ENCODE results near the gene CCBE1.

The CCBE1 gene

DNA sequence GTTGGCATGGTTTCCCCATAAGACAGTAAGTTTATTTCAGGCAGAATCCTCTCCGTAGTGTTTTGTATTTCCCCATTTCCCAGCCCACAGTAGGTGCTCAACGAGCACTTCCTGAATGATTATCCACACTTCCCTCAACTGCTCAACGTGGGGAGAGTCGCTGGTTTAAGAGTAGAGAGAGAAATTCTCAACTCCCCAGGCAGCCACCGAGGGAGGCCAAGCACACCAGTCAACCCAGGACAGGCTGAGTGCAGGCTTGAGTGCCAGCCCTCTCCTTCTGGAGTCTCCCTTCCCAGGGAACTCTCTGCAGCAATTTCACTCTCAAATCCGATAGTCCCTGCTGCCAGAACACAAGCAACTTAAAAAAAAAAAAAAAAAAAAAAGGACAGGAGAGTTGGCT lies 246.2 kb downstream of the CCBE1 start:
- Histone ChIP-seq H3K9me3 (replicated peaks in 1 of 11) (peaks cover 0 to 12% (median 7%) of the 10 kb centered on the region in 11 experiments; a peak in 13 of 22 replicates), H3K27ac (no peak overlapping the region), H3K4me1 (no peaks in the 10 kb centered on the region), H3K4me2 (no peak overlapping the region), H3K9ac (no peak overlapping the region), H3K4me3 (no peak overlapping the region), H3K27me3 (no peaks in the 10 kb centered on the region), H4K20me1 (no peaks in the 10 kb centered on the region; a peak in 2 of 22 replicates), H3K36me3 (no peaks in the 10 kb centered on the region)
- no peak for TF ChIP-seq Cebpa-rat (IDR thresholded peaks at IDR 0.05)

DNA sequence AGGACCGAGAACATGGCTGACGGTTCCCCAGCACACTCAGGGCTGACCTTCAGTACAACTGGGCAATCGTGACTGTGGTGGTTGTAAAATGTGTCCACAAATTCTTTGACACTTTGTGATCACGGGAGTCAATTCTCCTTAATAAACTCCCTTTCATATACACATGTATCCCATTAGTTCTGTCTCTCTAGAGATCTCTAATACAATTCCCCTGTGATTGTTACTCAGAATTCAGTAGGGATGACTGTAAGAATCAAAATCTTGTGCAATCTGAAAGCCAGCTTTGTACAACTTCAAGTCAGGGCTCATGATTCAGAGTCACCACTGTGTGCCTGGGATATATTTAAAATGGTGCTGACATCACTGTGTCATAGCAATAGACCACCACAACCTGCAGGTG lies 248.7 kb downstream of the CCBE1 start:
- Histone ChIP-seq H3K27ac (no peak overlapping the region), H3K9me3 (replicated peaks in 1 of 11) (peaks cover 0 to 12% (median 7%) of the 10 kb centered on the region in 11 experiments; a peak in 13 of 22 replicates), H3K9ac (no peak overlapping the region), H3K36me3 (no peaks in the 10 kb centered on the region), H3K4me3 (no peak overlapping the region), H3K4me2 (no peak overlapping the region), H3K4me1 (no peaks in the 10 kb centered on the region), H3K27me3 (no peaks in the 10 kb centered on the region), H4K20me1 (no peaks in the 10 kb centered on the region)
- TF ChIP-seq Cebpa-rat (IDR thresholded peaks at IDR 0.05): no peak

DNA sequence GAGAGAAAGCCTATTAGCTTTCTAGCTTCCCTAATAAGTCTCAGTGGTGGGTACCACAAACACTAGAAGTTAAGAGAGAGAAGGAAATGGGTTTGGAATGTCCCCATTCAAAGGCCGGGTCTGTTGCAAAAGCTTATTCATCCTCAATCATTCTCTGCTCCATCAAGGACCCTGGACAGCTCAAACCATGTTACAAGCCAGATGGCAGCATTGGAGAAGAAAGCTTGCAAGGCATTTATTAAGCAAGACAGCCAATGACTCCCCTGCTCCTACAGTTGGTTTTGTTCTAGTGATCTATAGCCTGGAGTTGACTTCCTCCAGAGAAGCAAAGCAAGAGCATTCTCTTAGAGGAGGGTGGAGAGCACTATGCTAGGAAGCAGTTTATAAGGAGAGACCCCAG lies 251.2 kb downstream of the CCBE1 start:
- Histone ChIP-seq H3K9ac (no peak overlapping the region), H3K27ac (no peak overlapping the region), H3K4me3 (no peak overlapping the region), H3K36me3 (no peaks in the 10 kb centered on the region), H3K4me2 (no peak overlapping the region), H3K4me1 (peaks cover 0 to 4% (median 0%) of the 10 kb centered on the region in 10 experiments; a peak in 1 of 20 replicates), H4K20me1 (no peaks in the 10 kb centered on the region), H3K27me3 (no peaks in the 10 kb centered on the region), H3K9me3 (replicated peaks in 1 of 11) (peaks cover 0 to 12% (median 8%) of the 10 kb centered on the region in 11 experiments; a peak in 13 of 22 replicates)
- no peak for TF ChIP-seq Cebpa-rat (IDR thresholded peaks at IDR 0.05)

DNA sequence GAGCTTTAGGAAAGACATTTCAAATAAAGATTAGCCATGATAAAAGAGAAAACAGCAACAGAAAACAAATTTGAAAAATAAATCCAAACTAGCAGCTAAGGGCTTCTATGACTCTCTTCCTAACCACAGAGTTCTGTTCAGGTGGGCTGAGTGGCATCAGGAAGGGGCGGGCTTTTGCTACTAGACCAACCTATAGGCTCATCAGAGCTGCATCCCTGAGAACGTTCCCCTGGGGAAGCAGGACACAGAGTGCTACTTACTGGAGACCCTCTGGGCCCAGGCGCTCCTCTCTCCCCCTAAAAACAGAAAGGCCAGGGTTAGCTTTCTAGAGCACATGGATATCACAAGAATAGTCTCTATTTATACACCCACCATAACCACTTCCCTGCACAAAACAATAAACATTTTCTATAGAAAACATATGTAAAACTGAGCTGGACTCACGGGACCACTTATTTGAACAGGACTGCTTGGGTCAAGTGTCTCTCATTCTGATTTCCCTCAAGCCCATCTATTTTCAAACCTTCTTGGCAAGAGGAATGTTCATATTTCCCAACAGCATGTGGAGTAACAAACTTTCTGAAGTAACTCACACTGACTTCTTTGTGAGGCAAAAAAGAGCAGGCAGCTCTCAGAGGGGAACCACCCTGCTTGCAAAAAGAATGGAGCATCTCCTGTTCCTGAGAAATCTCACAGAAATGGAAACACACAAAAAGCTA lies 259.2 kb downstream of the CCBE1 start:
- H3K4me3 ChIP-seq: no peak overlapping the region
- H3K27me3 ChIP-seq: no peaks in the 10 kb centered on the region
- H3K36me3 ChIP-seq: no peaks in the 10 kb centered on the region
- H3K27ac ChIP-seq: no peak overlapping the region
- no peaks in the 10 kb centered on the region for H4K20me1 ChIP-seq
- peaks cover 0 to 6% (median 0%) of the 10 kb centered on the region in 11 experiments; a peak in 1 of 22 replicates for H3K9me3 ChIP-seq (replicated peaks in 1 of 11)
- no peak for TF ChIP-seq Cebpa-rat (IDR thresholded peaks at IDR 0.05)
- no peak overlapping the region for H3K9ac ChIP-seq
- H3K4me2 ChIP-seq: no peak overlapping the region
- H3K4me1 ChIP-seq: peaks cover 0 to 4% (median 0%) of the 10 kb centered on the region in 10 experiments; a peak in 1 of 20 replicates

DNA sequence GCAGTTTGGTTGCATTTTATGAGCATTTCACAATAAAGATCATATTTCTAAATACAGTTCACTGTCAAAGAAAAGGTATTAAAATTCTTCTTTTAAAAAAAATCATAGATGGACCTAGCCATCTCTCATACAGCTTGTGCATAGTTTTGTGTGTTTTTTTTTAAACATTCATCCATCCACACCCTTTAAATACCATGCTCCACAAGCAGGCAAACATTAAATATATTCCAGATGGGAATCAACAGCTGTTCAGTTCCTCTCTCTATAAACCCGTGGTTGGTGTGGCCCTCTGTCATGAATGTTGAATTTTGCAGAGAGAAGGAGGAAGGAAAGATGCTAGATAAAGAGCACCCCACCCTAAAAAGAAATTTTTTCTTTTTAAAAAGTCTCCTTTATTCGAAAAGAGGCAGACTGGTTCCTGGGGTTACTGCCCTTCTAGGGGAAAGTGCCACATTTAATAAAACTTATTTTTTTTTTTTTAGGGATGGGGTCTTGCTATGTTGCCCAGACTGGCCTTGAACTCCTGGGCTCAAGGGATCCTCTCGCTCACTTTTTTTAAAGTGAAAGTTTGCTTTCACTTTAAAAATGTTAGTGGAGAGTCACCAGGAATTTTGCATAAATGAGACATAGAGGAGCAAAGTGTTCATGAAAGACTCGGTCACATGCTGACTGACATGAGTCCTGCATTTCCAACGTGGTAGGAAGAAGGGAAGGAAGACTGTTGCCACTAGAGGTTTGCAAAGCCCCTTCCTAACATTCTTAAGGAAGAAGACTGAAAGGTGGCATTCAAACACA lies 264.2 kb downstream of the CCBE1 start:
- Histone ChIP-seq H3K4me3 (no peak overlapping the region), H3K27me3 (no peaks in the 10 kb centered on the region), H3K4me1 (no peaks in the 10 kb centered on the region), H3K9me3 (replicated peaks in 1 of 11) (no peaks in the 10 kb centered on the region), H3K9ac (no peak overlapping the region), H3K36me3 (no peaks in the 10 kb centered on the region), H3K4me2 (no peak overlapping the region), H3K27ac (no peak overlapping the region), H4K20me1 (no peaks in the 10 kb centered on the region)
- TF ChIP-seq Cebpa-rat (IDR thresholded peaks at IDR 0.05): no peak

DNA sequence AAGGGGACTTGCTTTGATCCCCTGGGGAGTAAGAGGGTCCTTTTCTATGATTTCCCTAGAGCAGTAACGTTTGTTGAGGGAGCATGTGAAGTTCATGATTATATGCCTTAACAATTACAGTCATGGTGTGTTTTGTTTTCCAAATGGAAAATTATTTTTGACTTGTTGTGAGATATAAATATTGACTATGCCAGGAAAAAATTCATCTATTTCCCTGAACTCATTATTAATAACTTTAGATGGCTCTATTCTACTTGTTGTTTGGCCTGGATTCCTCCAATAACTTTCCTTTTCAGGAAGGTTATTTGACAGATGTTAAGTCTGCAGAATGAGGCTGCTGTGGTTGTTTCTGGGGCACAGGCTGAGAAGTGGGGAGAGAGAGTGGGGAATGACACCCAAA lies 266.1 kb downstream of the CCBE1 start:
- TF ChIP-seq Cebpa-rat (IDR thresholded peaks at IDR 0.05): no peak
- Histone ChIP-seq H3K4me2 (no peak overlapping the region), H3K27ac (no peak overlapping the region), H3K9ac (no peak overlapping the region), H3K27me3 (no peaks in the 10 kb centered on the region), H3K9me3 (replicated peaks in 1 of 11) (no peaks in the 10 kb centered on the region), H4K20me1 (no peaks in the 10 kb centered on the region), H3K36me3 (no peaks in the 10 kb centered on the region), H3K4me3 (no peak overlapping the region), H3K4me1 (no peaks in the 10 kb centered on the region)

DNA sequence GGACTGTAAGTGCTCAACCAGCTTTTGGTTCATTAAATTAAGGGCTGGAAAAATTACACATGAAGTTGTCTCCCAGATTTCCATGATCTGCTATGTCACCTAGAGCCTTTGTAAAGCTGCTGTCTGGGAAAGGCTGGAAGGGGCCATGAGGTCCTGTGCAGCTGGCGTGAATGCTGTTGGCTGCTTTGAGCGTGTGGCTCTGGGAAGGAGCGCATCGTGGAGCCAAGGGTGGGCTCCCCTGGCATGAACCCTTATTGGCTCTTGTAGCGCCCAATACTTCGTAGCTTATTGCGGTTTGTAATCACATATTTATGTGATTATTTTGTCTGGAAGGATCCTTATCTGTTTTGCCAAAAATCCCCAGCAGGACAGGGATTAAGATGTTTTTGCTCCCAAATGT lies 267.6 kb downstream of the CCBE1 start:
- Histone ChIP-seq H3K9me3 (replicated peaks in 1 of 11) (no peaks in the 10 kb centered on the region), H3K4me1 (no peaks in the 10 kb centered on the region), H3K27me3 (no peaks in the 10 kb centered on the region), H3K4me3 (no peak overlapping the region), H3K4me2 (no peak overlapping the region), H3K9ac (no peak overlapping the region), H4K20me1 (no peaks in the 10 kb centered on the region), H3K36me3 (no peaks in the 10 kb centered on the region), H3K27ac (no peak overlapping the region)
- no peak for TF ChIP-seq Cebpa-rat (IDR thresholded peaks at IDR 0.05)

DNA sequence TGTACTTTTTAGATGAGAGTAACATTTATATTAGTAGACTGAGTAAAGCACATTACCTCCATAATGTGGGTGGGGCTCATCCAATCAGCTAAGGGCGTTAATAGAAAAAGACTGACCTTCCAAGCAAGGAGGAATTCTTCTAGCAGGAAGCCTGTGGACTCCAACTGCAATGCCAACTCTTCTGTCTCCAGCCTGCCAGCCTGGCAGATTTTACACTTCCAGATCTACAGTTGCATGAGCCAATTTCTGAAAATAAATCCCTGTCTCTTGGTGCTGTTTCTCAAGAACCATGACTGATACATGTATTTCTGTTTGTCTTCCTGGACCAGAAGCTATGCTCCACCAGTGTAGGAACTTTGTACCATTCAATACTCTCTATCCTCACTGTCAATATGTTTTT lies 269.2 kb downstream of the CCBE1 start:
- no peak overlapping the region for H3K4me2 ChIP-seq
- no peak overlapping the region for H3K4me3 ChIP-seq
- no peaks in the 10 kb centered on the region for H3K9me3 ChIP-seq (replicated peaks in 1 of 11)
- no peak overlapping the region for H3K27ac ChIP-seq
- no peaks in the 10 kb centered on the region for H3K36me3 ChIP-seq
- H4K20me1 ChIP-seq: no peaks in the 10 kb centered on the region
- H3K4me1 ChIP-seq: no peaks in the 10 kb centered on the region
- TF ChIP-seq Cebpa-rat (IDR thresholded peaks at IDR 0.05): no peak
- no peaks in the 10 kb centered on the region for H3K27me3 ChIP-seq
- H3K9ac ChIP-seq: no peak overlapping the region

DNA sequence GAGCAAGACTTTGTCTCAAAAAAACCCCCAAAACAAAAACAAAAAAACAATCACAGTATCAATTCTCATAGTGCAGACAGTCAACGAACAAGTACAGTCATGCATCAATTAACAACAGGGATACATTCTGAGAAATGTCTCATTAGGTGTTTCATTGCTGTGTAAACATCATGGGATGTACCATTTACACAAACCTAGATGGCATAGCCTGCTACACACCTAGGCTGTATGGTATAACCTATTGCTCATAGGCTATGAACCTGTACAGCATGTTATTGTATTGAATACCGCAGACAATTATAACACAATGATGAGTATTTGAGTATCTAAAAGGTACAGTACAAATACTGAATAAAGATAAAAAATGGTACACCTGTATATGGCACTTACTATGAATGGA lies 270.4 kb downstream of the CCBE1 start:
- H3K27ac ChIP-seq: no peak overlapping the region
- no peak overlapping the region for H3K4me3 ChIP-seq
- no peaks in the 10 kb centered on the region for H3K36me3 ChIP-seq
- H3K9ac ChIP-seq: no peak overlapping the region
- H3K27me3 ChIP-seq: no peaks in the 10 kb centered on the region
- no peak overlapping the region for H3K4me2 ChIP-seq
- TF ChIP-seq Cebpa-rat (IDR thresholded peaks at IDR 0.05): no peak
- no peaks in the 10 kb centered on the region for H4K20me1 ChIP-seq
- no peaks in the 10 kb centered on the region for H3K4me1 ChIP-seq
- no peaks in the 10 kb centered on the region for H3K9me3 ChIP-seq (replicated peaks in 1 of 11)

DNA sequence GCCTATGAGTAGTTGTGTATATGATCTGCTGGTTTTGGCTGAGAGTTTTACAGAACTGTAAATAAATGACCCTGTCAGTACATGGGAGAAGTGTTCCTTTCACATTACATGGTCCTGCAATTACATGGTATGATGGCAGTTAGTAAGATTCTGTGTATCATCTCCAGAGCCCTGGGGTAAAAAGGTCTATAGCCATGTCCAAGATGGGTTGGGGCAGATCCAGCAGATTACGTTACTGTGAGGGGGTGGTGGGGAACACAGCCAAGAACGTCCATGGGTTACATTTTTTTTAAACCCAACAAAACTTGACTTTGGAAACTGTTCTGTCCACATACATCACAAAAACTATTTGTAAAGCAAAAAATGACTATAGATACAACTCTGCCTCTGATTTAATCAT lies 274.0 kb downstream of the CCBE1 start:
- no peak for TF ChIP-seq Cebpa-rat (IDR thresholded peaks at IDR 0.05)

More for the DNA sequence above, 274.0 kb downstream of the CCBE1 start:
- H3K4me1 ChIP-seq: no peaks in the 10 kb centered on the region
- no peaks in the 10 kb centered on the region for H3K36me3 ChIP-seq
- no peak overlapping the region for H3K4me3 ChIP-seq
- no peaks in the 10 kb centered on the region for H3K9me3 ChIP-seq (replicated peaks in 1 of 11)
- H3K27me3 ChIP-seq: no peaks in the 10 kb centered on the region
- H3K27ac ChIP-seq: no peak overlapping the region
- no peaks in the 10 kb centered on the region for H4K20me1 ChIP-seq
- H3K4me2 ChIP-seq: no peak overlapping the region
- no peak overlapping the region for H3K9ac ChIP-seq
